Epithelial cell of esophagus (primary cell): ENCODE data around the gene CGN.

Source experiments
- DNase-seq: peaks from one replicate; pipeline ENCODE4 v3.0.0; 2010; ENCODE audit warnings: low read depth
- H3K4me3 ChIP-seq: 2 replicates; pipeline ENCODE4 v1.5.1; 2011; ENCODE audit warnings: mild to moderate bottlenecking, low read length, control low read depth
- TF ChIP-seq, protein P1 (sequence below): IDR thresholded peaks from 2 replicates; pipeline ENCODE4 v1.5.1; 2011; ENCODE audit warnings: low read depth, mild to moderate bottlenecking, low read length, control low read depth, inconsistent platforms; ENCODE audit not compliant: insufficient read depth; ENCODE audit errors: missing control alignments

CGN gene

DNA sequence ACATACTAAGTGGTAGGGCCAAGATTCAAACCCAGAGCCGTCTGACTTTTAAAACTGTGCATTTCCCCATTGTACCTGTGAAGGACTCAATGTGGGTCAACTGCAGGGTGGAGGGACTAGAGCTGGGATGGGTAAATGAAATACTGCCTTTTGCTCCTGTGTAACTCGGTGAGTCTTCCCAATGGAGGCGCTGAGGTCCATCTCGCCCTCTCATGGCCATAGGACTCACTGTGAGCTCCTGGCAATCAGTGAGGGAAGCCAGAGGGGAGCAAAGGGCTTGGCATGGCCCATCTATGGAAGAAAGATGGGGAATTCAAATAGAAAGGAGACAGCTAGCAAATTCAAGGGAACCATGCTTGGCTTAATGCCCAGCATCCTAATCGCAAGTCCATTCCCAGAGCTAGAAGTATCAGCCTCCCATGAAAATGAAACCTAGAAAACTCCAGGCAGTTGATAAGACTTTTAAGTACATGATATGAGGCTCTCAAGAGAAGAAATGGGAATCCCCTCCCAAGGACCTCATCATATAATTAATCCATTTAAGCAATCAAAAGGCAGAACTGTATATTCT, 25.4 kb upstream of the CGN start:
- DNase-seq, result no peak
- TF ChIP-seq, protein P1, sequence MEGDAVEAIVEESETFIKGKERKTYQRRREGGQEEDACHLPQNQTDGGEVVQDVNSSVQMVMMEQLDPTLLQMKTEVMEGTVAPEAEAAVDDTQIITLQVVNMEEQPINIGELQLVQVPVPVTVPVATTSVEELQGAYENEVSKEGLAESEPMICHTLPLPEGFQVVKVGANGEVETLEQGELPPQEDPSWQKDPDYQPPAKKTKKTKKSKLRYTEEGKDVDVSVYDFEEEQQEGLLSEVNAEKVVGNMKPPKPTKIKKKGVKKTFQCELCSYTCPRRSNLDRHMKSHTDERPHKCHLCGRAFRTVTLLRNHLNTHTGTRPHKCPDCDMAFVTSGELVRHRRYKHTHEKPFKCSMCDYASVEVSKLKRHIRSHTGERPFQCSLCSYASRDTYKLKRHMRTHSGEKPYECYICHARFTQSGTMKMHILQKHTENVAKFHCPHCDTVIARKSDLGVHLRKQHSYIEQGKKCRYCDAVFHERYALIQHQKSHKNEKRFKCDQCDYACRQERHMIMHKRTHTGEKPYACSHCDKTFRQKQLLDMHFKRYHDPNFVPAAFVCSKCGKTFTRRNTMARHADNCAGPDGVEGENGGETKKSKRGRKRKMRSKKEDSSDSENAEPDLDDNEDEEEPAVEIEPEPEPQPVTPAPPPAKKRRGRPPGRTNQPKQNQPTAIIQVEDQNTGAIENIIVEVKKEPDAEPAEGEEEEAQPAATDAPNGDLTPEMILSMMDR, result no peak
- H3K4me3 ChIP-seq, result no peak overlapping the region

DNA sequence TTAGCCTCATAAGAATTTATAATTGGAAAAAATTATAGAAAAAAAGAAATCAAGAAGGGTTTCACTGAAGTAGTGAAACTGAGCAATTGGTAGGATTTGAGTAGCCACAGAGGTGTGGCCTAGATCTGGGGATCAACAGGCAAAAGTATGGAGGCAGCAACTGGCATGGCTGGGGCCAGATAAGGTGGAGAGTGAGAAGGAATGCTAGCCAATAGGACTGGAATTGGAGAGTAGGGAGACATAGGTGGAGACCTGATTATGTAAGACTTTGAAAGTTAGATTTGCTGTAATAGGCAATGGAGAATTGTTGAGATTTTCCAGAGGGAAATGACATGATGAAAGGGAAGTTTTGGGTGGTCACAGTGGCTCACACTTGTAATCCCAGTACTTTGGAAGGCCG, 24.6 kb upstream of the CGN start:
- TF ChIP-seq, protein P1, result no peak
- DNase-seq, result no peak
- no peak overlapping the region for H3K4me3 ChIP-seq

DNA sequence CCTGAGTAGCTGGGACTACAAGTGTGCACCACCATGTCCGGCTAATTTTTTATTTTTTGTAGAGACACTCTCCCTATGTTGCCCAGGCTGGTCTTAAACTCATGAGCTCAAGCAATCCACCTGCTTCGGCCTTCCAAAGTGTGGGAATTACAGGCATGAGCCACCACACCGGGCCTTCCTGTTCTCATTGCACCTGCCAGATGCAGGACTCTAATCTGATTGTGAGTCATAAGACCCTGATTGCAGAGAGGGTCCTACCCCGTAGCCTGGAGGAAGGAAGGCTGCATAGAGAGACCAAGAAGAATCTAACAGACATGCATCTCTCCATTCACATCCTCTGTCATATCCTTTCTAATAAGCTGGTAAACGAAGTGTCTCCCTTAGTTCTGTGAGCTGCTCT, 19.5 kb upstream of the CGN start:
- TF ChIP-seq, protein P1, result no peak
- DNase-seq, result no peak
- no peak overlapping the region for H3K4me3 ChIP-seq

DNA sequence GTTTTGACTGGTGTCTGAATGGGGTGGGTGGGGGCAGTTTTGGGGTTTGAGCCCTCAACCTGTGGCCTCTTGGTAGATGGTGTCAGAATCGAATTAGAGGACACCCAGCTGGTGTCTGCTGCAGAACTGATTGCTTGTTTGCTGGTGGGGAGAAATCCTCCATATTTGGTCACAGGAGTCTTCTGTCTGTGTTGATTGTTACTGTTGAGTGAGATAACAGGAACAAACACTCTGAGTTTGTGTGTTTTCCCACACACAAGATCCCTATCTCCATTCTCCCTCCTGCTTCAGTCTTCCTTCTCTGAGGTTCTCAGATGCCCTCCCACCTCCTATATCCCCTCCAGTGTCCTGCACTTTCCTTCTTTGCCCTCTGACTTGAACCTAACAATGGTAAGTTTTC, 19.1 kb upstream of the CGN start:
- H3K4me3 ChIP-seq, result no peak overlapping the region
- DNase-seq, result no peak
- TF ChIP-seq, protein P1, result no peak

DNA sequence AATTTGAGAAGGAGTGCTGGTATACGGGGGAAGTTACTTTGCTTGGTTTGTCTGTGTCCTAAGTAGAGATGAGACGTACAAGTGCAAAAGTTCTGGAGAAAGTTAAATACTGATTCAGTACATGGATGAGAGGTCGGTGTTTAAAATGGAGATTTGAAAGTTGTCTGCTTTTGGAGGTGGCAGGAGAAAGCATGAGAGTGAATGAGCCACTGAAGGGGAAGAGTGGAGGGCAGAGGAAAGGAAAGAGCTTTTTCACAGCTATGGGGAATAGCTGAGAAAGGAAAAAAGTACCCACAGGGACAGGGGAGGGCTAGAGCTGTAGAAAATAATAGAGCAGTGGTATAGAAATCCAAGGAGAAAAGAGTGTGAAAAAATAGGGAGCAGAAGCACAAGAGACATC, 18.1 kb upstream of the CGN start:
- no peak overlapping the region for H3K4me3 ChIP-seq
- TF ChIP-seq, protein P1, result no peak
- DNase-seq, result no peak

DNA sequence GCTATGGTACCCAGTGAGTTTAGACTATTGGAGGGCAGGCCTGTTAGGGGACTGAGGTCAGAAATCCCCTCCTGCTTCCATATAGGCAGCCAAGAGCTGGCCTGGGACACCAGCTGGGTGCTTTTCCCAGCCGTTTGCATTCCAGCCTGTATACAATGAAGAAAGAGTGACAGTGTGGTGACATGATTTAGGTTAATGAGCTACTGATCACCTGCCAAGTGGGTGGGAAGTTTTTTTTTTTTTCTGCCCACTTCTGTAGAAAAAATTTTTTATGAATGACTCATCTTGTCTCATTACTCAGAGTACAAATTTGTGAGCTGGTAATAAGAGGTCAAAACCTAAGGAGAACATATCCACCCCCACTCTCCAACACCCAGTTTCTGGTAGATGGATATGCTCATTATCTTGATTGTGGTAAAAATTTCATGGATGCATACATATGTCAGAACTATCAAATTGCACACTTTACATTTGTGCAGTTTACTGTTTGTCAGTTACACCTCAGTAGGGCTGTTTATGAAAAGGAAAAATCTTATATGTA, 16.4 kb upstream of the CGN start:
- DNase-seq, result peak; percentile 68
- TF ChIP-seq, protein P1, result no peak
- H3K4me3 ChIP-seq, result no peak overlapping the region

DNA sequence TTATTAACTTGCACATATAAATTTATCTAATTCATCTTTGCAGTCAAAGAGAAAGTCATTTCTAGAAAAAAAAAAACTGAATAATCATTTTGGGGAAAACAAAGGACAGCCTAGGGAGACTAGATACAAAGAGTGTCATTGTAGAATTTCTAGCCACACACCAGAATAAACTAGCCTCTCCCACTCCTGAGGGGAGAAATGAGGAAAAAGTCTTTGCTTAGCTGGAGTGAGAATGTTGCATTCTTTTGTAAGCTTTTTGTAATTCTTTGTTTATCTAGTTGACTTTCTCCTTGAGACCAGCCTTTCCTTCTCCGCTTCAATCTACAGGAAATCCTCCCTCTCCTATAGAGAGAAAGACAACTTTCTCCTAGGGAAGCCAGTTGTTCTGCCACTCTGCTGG, 15.9 kb upstream of the CGN start:
- TF ChIP-seq, protein P1, result no peak
- H3K4me3 ChIP-seq, result no peak overlapping the region
- DNase-seq, result no peak
